Keratinocyte (primary cell): Measurements from ENCODE around the gene TRIM66. TPM values are rescaled to one million over a fixed set of nuclear protein-coding genes. Genes with fewer than 3 reads are reported as not detected.
A peak's percentile ranks its signal among the peaks of the same experiment; 100 is the strongest.

Source experiments
- DNase-seq: peaks from one replicate; pipeline ENCODE4 v3.0.0-alpha.2; 2011; ENCODE audit warnings: low read depth, missing footprints, low spot score
- FAIRE-seq: peaks from 2 replicates; lab custom pipeline; 2011; peaks lifted over from hg19 to GRCh38; lab: Jason Lieb, UNC
- H2AFZ ChIP-seq: 2 replicates; pipeline ENCODE4 v1.6.0; 2012; ENCODE audit warnings: low read length, control low read depth, inconsistent platforms; ENCODE audit not compliant: control insufficient read depth
- H3K27ac ChIP-seq: 2 replicates; pipeline ENCODE4 v1.5.1; 2011; ENCODE audit warnings: low read length; ENCODE audit not compliant: control insufficient read depth, insufficient read depth
- H3K27me3 ChIP-seq: 3 replicates; pipeline ENCODE4 v1.6.0; 2011; ENCODE audit warnings: low read length; ENCODE audit not compliant: control insufficient read depth, insufficient read depth; ENCODE audit errors: extremely low read depth
- H3K36me3 ChIP-seq, 2 experiments: 2 replicates in 1 of 2; 3 replicates in 1 of 2; pipeline ENCODE4 v1.5.1; 2011; ENCODE audit warnings: low read length in 2 of 2, mild to moderate bottlenecking in 1 of 2; ENCODE audit not compliant: control insufficient read depth in 2 of 2, insufficient read depth in 2 of 2; ENCODE audit errors: extremely low read depth in 1 of 2
- H3K4me1 ChIP-seq: 3 replicates; pipeline ENCODE4 v1.5.1; 2011; ENCODE audit warnings: low read length; ENCODE audit not compliant: control insufficient read depth, insufficient read depth; ENCODE audit errors: extremely low read depth
- H3K4me2 ChIP-seq: 3 replicates; pipeline ENCODE4 v1.6.0; 2011; ENCODE audit warnings: low read depth, low read length; ENCODE audit not compliant: control insufficient read depth, insufficient read depth; ENCODE audit errors: extremely low read depth
- H3K4me3 ChIP-seq, 3 experiments: fragments of 200-600 bp in 1 of 3; sonication (generic) in 1 of 3; 2 replicates in 2 of 3; 3 replicates in 1 of 3; pipeline ENCODE4 v1.5.1; 2011 to 2016; ENCODE audit warnings: low read length in 3 of 3, mild to moderate bottlenecking in 3 of 3, control low read depth in 2 of 3, inconsistent platforms in 1 of 3, low read depth in 1 of 3, mixed read lengths in 1 of 3, mixed run types in 1 of 3, moderate library complexity in 1 of 3; ENCODE audit not compliant: control insufficient read depth in 2 of 3, insufficient read depth in 2 of 3; ENCODE audit errors: extremely low read depth in 1 of 3
- H3K79me2 ChIP-seq: 2 replicates; pipeline ENCODE4 v1.6.0; 2012; ENCODE audit warnings: low read length; ENCODE audit not compliant: control insufficient read depth, insufficient read depth
- H3K9ac ChIP-seq: 3 replicates; pipeline ENCODE4 v1.6.0; 2011; ENCODE audit warnings: low read length; ENCODE audit not compliant: control insufficient read depth, insufficient read depth; ENCODE audit errors: extremely low read depth
- H3K9me1 ChIP-seq: 3 replicates; pipeline ENCODE4 v1.6.0; 2011; ENCODE audit warnings: low read length; ENCODE audit not compliant: control insufficient read depth, insufficient read depth; ENCODE audit errors: extremely low read depth
- H3K9me3 ChIP-seq: 2 replicates; pipeline ENCODE4 v1.5.1; 2012; ENCODE audit warnings: low read depth, low read length; ENCODE audit not compliant: control insufficient read depth
- H4K20me1 ChIP-seq: 3 replicates; pipeline ENCODE4 v1.6.0; 2011; ENCODE audit warnings: low read length; ENCODE audit not compliant: control insufficient read depth, insufficient read depth; ENCODE audit errors: extremely low read depth
- EZH2 ChIP-seq: IDR thresholded peaks from one replicate; pipeline ENCODE4 v1.6.1; 2012; ENCODE audit warnings: inconsistent platforms, mild to moderate bottlenecking, low read length, moderate library complexity
- dilution Hi-C: fragments of 300-500 bp; cut with MboI; formaldehyde crosslinking; loops from one replicate; pipeline ENCODE4 v1.7.0; 2020; ENCODE audit warnings: low sequenced_read_pairs; ENCODE audit not compliant: extremely low pct_ligation_motif_present
- polyA plus RNA-seq, 5 experiments: library from polyadenylated mRNA; depleted of rRNA in 3 of 5; stranded (reverse) in 3 of 5; stranded (forward) in 1 of 5; unstranded in 1 of 5; fragments of >200 nt; gene quantifications; 1 replicate in 1 of 5; 2 replicates in 3 of 5; 3 replicates in 1 of 5; pipeline versions ENCODE4 v1.2.1 to v1.2.3, GENCODE V29; 2011 to 2012; ENCODE audit warnings: missing spikeins in 2 of 5, low read depth in 1 of 5, low replicate concordance in 1 of 5
- TF ChIP-seq, protein P1 (sequence below), 3 experiments: IDR thresholded peaks in 1 of 3; conservative IDR thresholded peaks in 1 of 3; optimal IDR thresholded peaks in 1 of 3; 2 replicates in 2 of 3; 3 replicates in 1 of 3; pipeline versions ENCODE3 to v1.5.1; 2011; ENCODE audit warnings: low read length in 3 of 3, mild to moderate bottlenecking in 3 of 3, moderate library complexity in 2 of 3, control low read depth in 1 of 3, inconsistent platforms in 1 of 3; ENCODE audit not compliant: insufficient read depth in 2 of 3; ENCODE audit errors: extremely low read depth in 1 of 3

Gene TRIM66
- polyA plus RNA-seq, 1 donor (not counting 4 experiments of a cell fraction or from before 2014, with no cell fraction given): 5.1 TPM

DNA sequence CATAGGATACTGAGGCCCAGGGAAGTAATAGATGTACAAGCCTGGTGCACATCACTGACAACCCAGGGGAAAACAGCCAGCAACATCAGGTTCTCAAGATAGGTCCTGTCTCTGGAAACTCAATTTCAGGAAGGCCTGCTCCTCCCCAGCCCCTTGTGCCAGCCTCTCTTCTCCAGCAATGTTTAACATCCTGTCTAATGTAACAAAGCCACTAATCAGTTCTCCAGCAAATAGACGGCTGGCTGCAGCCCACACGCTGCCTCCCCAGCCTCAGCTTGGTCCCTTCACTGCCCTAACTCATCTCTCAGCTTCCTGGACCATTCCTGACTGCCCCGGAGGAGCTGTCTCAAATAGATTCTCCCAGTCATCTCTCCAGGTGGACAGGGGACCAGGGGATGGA lies 37.9 kb upstream of the TRIM66 start:
- H3K4me1 ChIP-seq: peaks cover 54% of the 10 kb centered on the region
- no peak overlapping the region for H2AFZ ChIP-seq
- dilution Hi-C loops: no loop called here
- peaks cover 16 to 21% of the 10 kb centered on the region in 2 experiments for H3K36me3 ChIP-seq
- no peak for FAIRE-seq
- H3K4me3 ChIP-seq: no peak overlapping the region
- H3K4me2 ChIP-seq: peak overlapping the region; percentile 69
- H3K79me2 ChIP-seq: no peaks in the 10 kb centered on the region
- no peaks in the 10 kb centered on the region for H3K9me3 ChIP-seq
- H3K27me3 ChIP-seq: no peaks in the 10 kb centered on the region
- TF ChIP-seq, protein P1, sequence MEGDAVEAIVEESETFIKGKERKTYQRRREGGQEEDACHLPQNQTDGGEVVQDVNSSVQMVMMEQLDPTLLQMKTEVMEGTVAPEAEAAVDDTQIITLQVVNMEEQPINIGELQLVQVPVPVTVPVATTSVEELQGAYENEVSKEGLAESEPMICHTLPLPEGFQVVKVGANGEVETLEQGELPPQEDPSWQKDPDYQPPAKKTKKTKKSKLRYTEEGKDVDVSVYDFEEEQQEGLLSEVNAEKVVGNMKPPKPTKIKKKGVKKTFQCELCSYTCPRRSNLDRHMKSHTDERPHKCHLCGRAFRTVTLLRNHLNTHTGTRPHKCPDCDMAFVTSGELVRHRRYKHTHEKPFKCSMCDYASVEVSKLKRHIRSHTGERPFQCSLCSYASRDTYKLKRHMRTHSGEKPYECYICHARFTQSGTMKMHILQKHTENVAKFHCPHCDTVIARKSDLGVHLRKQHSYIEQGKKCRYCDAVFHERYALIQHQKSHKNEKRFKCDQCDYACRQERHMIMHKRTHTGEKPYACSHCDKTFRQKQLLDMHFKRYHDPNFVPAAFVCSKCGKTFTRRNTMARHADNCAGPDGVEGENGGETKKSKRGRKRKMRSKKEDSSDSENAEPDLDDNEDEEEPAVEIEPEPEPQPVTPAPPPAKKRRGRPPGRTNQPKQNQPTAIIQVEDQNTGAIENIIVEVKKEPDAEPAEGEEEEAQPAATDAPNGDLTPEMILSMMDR (optimal IDR thresholded peaks at IDR 0.05 in 1 of 3, IDR thresholded peaks at IDR 0.05 in 1 of 3, conservative IDR thresholded peaks at IDR 0.05 in 1 of 3; ENCODE audit: extremely low read depth in 1 of 3, insufficient read depth in 2 of 3, low read length in 3 of 3): no peak
- TF ChIP-seq EZH2: no peak
- no peak for DNase-seq
- H3K9ac ChIP-seq: peak overlapping the region; percentile 1
- no peaks in the 10 kb centered on the region for H3K9me1 ChIP-seq
- no peaks in the 10 kb centered on the region for H4K20me1 ChIP-seq
- no peak overlapping the region for H3K27ac ChIP-seq

DNA sequence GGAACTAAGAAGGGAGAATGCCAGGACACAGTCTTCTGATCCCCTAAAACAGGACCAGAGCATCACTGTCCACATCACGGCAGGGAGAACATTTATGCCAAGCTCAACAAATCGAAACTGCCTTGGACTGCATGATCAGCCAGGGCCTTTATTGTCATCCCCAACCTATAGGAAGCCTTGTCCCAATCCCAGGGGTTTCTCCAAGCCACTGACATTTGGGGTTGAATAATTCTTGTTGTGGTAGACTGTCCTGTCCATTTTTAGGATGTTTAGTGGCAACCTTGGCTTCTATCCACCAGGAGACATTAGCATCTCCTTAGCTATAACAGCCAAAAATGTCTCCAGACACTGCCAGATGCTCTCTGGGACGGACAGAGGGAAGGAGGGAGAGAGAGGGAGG lies 37.3 kb upstream of the TRIM66 start:
- Histone ChIP-seq H3K9me1 (peaks cover 2% of the 10 kb centered on the region), H2AFZ (no peak overlapping the region), H3K4me1 (peaks cover 54% of the 10 kb centered on the region), H3K79me2 (no peaks in the 10 kb centered on the region), H3K9ac (no peak overlapping the region), H4K20me1 (no peaks in the 10 kb centered on the region), H3K27ac (peak overlapping the region; percentile 2), H3K36me3 (peaks cover 13 to 25% of the 10 kb centered on the region in 2 experiments), H3K9me3 (no peaks in the 10 kb centered on the region), H3K4me2 (peak overlapping the region; percentile 73), H3K27me3 (no peaks in the 10 kb centered on the region), H3K4me3 (no peak overlapping the region)
- peak; percentile 41 for FAIRE-seq
- dilution Hi-C loops: no loop called here
- DNase-seq: no peak
- TF ChIP-seq, protein P1 (optimal IDR thresholded peaks at IDR 0.05 in 1 of 3, IDR thresholded peaks at IDR 0.05 in 1 of 3, conservative IDR thresholded peaks at IDR 0.05 in 1 of 3; ENCODE audit: extremely low read depth in 1 of 3, insufficient read depth in 2 of 3, low read length in 3 of 3): no peak
